H1 (cell line): ENCODE data around the gene ARHGEF38.

Experiments
- BCL11A ChIP-seq, 2 experiments: IDR thresholded peaks; one replicate each; pipeline ENCODE4 v1.6.1; 2011; ENCODE audit warnings: low read depth in 2 of 2, low read length in 2 of 2, mild to moderate bottlenecking in 2 of 2
- CTCF ChIP-seq, 3 experiments: IDR thresholded peaks; 1 replicate in 2 of 3; 2 replicates in 1 of 3; pipeline versions ENCODE4 v1.5.1 to v1.6.1; 2011; ENCODE audit warnings: low read length in 3 of 3, mild to moderate bottlenecking in 3 of 3, inconsistent platforms in 2 of 3, low read depth in 1 of 3, moderate library complexity in 1 of 3; ENCODE audit not compliant: insufficient read depth in 1 of 3; ENCODE audit errors: control extremely low read depth in 1 of 3
- EP300 ChIP-seq, 2 experiments: IDR thresholded peaks; 1 replicate in 1 of 2; 2 replicates in 1 of 2; pipeline ENCODE4 v1.6.1; 2011 to 2012; ENCODE audit warnings: low read depth in 2 of 2, low read length in 2 of 2, mild to moderate bottlenecking in 2 of 2, borderline replicate concordance in 1 of 2, inconsistent platforms in 1 of 2, moderate library complexity in 1 of 2
- KDM5A ChIP-seq: fragments of 200-600 bp; IDR thresholded peaks from 2 replicates; pipeline ENCODE4 v1.7.1; 2012; ENCODE audit warnings: mild to moderate bottlenecking, low read length, inconsistent platforms, mixed read lengths
- MAX ChIP-seq: IDR thresholded peaks from 2 replicates; pipeline ENCODE4 v1.6.1; 2012; ENCODE audit warnings: inconsistent platforms
- POLR2AphosphoS5 ChIP-seq: IDR thresholded peaks from 2 replicates; pipeline ENCODE4 v1.6.1; 2011; ENCODE audit warnings: low read depth, low read length
- RAD21 ChIP-seq, 2 experiments: IDR thresholded peaks in 1 of 2; conservative IDR thresholded peaks in 1 of 2; 2 replicates each; pipeline ENCODE4 v1.6.1; 2011; ENCODE audit warnings: low read depth in 2 of 2, low read length in 2 of 2, improper control_type of control experiment in 1 of 2, inconsistent platforms in 1 of 2, mild to moderate bottlenecking in 1 of 2, moderate library complexity in 1 of 2
- RXRA ChIP-seq: IDR thresholded peaks from 2 replicates; pipeline ENCODE4 v1.6.1; 2011; ENCODE audit warnings: low read depth, mild to moderate bottlenecking, low read length, moderate library complexity; ENCODE audit not compliant: insufficient read depth
- SIN3A ChIP-seq, 2 experiments: IDR thresholded peaks in 1 of 2; conservative IDR thresholded peaks in 1 of 2; 2 replicates each; pipeline ENCODE4 v1.6.1; 2011 to 2012; ENCODE audit warnings: low read length in 2 of 2, improper control_type of control experiment in 1 of 2, low read depth in 1 of 2, mild to moderate bottlenecking in 1 of 2
- ZNF274 ChIP-seq: IDR thresholded peaks from 2 replicates; pipeline ENCODE4 v1.7.0; 2012; ENCODE audit warnings: low read length, borderline replicate concordance; ENCODE audit errors: extremely low read depth

- TF ChIP-seq BCL11A (IDR thresholded peaks at IDR 0.05; ENCODE audit: low read depth in 2 of 2, low read length in 2 of 2) (no peak), EP300 (IDR thresholded peaks at IDR 0.05; ENCODE audit: borderline replicate concordance in 1 of 2, low read depth in 2 of 2, low read length in 2 of 2) (no peak), RAD21 (IDR thresholded peaks at IDR 0.05 in 1 of 2, conservative IDR thresholded peaks at IDR 0.05 in 1 of 2; ENCODE audit: low read depth in 2 of 2, low read length in 2 of 2) (no peak), RXRA (no peak), CTCF (IDR thresholded peaks at IDR 0.05; ENCODE audit: control extremely low read depth in 1 of 3, insufficient read depth in 1 of 3, low read depth in 1 of 3, low read length in 3 of 3) (no peak), POLR2AphosphoS5 (no peak), MAX (no peak), KDM5A (no peak), SIN3A (conservative IDR thresholded peaks at IDR 0.05 in 1 of 2, IDR thresholded peaks at IDR 0.05 in 1 of 2; ENCODE audit: low read depth in 1 of 2, low read length in 2 of 2) (no peak), ZNF274 (no peak)
Measured at GRCh38 chr4:105603158-105603557, 50.7 kb downstream of the ARHGEF38 start.
